Upper lobe of left lung (tissue), 4 donors: ENCODE measurements around the gene NGEF.

Experiments
- EP300 ChIP-seq, 4 donors: sonication (generic); formaldehyde crosslinking; IDR thresholded peaks; one replicate each; pipeline ENCODE4 v1.5.1; 2017; ENCODE audit warnings: antibody characterized with exemption in 4 of 4, control low read depth in 2 of 4
- POLR2A ChIP-seq, 4 donors: fragments of 450-650 bp; IDR thresholded peaks; one replicate each; pipeline ENCODE4 v1.5.1; 2016 to 2017; ENCODE audit warnings: antibody characterized with exemption in 4 of 4, mild to moderate bottlenecking in 2 of 4
- POLR2AphosphoS5 ChIP-seq, 2 donors: sonication (generic); formaldehyde crosslinking; IDR thresholded peaks; one replicate each; pipeline ENCODE4 v1.5.1; 2017; ENCODE audit warnings: antibody characterized with exemption in 2 of 2
- TF ChIP-seq, protein P1 (sequence below), 6 experiments: fragments of 450-650 bp in 4 of 6; fragments of 200-600 bp in 2 of 6; sonication (generic) in 2 of 6; IDR thresholded peaks; one replicate each; pipeline ENCODE4 v1.5.1; 2016 to 2019; ENCODE audit warnings: antibody characterized with exemption in 6 of 6

DNA sequence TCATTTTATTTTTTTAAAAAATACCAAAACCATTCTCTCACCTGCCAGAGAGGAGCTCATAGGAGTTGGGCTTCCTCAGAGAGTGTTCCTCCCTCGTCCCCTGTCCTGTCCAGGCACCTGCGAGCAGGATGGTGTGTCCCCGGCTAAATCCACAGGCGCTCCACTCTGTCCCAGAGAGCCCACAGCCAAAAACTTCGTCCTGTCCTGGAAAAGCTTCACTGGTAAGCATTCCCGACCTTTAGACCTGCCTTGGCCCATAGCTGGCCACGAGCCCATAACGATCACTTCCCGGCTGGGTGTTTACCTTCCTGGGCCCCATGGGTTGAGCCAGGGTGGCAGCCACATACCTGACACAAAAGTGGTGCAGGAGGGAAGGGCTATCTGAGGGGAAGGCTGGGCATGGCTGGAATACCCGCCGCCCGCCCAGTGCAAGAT is at the start of gene NGEF:
- TF ChIP-seq, protein P1, sequence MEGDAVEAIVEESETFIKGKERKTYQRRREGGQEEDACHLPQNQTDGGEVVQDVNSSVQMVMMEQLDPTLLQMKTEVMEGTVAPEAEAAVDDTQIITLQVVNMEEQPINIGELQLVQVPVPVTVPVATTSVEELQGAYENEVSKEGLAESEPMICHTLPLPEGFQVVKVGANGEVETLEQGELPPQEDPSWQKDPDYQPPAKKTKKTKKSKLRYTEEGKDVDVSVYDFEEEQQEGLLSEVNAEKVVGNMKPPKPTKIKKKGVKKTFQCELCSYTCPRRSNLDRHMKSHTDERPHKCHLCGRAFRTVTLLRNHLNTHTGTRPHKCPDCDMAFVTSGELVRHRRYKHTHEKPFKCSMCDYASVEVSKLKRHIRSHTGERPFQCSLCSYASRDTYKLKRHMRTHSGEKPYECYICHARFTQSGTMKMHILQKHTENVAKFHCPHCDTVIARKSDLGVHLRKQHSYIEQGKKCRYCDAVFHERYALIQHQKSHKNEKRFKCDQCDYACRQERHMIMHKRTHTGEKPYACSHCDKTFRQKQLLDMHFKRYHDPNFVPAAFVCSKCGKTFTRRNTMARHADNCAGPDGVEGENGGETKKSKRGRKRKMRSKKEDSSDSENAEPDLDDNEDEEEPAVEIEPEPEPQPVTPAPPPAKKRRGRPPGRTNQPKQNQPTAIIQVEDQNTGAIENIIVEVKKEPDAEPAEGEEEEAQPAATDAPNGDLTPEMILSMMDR (IDR thresholded peaks at IDR 0.05): no peak
- TF ChIP-seq POLR2A (IDR thresholded peaks at IDR 0.05) (no peak), EP300 (IDR thresholded peaks at IDR 0.05) (no peak), POLR2AphosphoS5 (IDR thresholded peaks at IDR 0.05) (no peak)
